NB4 (cell line): ENCODE data around the gene EIF3K.

ENCODE experiments used
- CTCF ChIP-seq: IDR thresholded peaks from one replicate; pipeline ENCODE4 v1.5.1; 2012; ENCODE audit warnings: low read depth, low read length
- POLR2A ChIP-seq: IDR thresholded peaks from 2 replicates; pipeline ENCODE4 v1.6.1; 2011; ENCODE audit warnings: mild to moderate bottlenecking; ENCODE audit not compliant: insufficient read length; ENCODE audit errors: extremely low read depth

DNA sequence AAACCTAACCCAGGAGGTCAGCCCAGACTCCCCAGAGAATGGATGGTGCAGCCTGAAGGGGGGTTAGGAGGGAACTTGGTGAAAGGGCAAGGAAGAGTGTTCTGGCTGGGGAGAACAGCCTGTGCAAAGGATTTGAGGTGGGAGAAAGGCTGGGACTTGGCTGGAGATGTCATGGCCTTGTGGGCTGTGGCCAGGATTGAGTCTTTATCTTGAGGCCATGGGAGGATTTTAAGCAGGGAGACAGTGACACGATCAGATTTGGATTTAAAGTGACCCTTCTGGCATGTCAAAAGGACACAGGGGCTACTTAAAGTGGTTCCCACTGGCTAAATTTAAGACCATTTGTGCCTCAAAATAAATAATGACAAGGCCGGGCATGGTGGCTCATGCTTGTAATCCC lies 30.9 kb upstream of the EIF3K start:
- no peak for TF ChIP-seq POLR2A
- TF ChIP-seq CTCF: no peak
